ENCODE results near the gene FNIP1. TPM values are rescaled to one million over a fixed set of nuclear protein-coding genes. Genes with fewer than 3 reads are reported as not detected.
"Not testable (repeated sequence)": the region's sequence is repeated elsewhere in the genome, so short reads cannot be mapped to it uniquely, and the experiment has no call there.

FNIP1 gene
- total RNA-seq, 1 donor from 2014 or later = 35.2 TPM

GRCh38 chr5:131605086-131605485 is 191.7 kb downstream of the FNIP1 start:
- no peaks in the 10 kb centered on the region for H3K36me3 ChIP-seq (ENCODE audit: control insufficient read depth, insufficient read depth, low read length)

GRCh38 chr5:131595088-131596033 is 201.5 kb downstream of the FNIP1 start:
- no peaks in the 10 kb centered on the region for H3K27me3 ChIP-seq (ENCODE audit: control insufficient read depth, insufficient read depth, low read length)

More at GRCh38 chr5:131605086-131605485, 191.7 kb downstream of the FNIP1 start:
- TF ChIP-seq CTCF (IDR thresholded peaks at IDR 0.05; ENCODE audit: insufficient read depth, low read length, poor library complexity, severe bottlenecking) = no peak
- H3K4me3 ChIP-seq (ENCODE audit: low read depth, low read length) = no peak overlapping the region
- H3K27me3 ChIP-seq (ENCODE audit: control insufficient read depth, insufficient read depth, low read length) = no peaks in the 10 kb centered on the region
- DNase-seq (ENCODE audit: low read depth) = no peak

GRCh38 chr5:131593921-131594320 is 202.9 kb downstream of the FNIP1 start:
- H3K36me3 ChIP-seq (ENCODE audit: control insufficient read depth, insufficient read depth, low read length) = no peaks in the 10 kb centered on the region
- H3K4me3 ChIP-seq (ENCODE audit: low read depth, low read length) = no peak overlapping the region
- TF ChIP-seq CTCF (IDR thresholded peaks at IDR 0.05; ENCODE audit: insufficient read depth, low read length, poor library complexity, severe bottlenecking) = no peak
- H3K27me3 ChIP-seq (ENCODE audit: control insufficient read depth, insufficient read depth, low read length) = no peaks in the 10 kb centered on the region
- DNase-seq (ENCODE audit: low read depth) = no peak

More at GRCh38 chr5:131595088-131596033, 201.5 kb downstream of the FNIP1 start:
- H3K36me3 ChIP-seq (ENCODE audit: control insufficient read depth, insufficient read depth, low read length) = no peaks in the 10 kb centered on the region
- no peak for TF ChIP-seq CTCF (IDR thresholded peaks at IDR 0.05; ENCODE audit: insufficient read depth, low read length, poor library complexity, severe bottlenecking)
- no peak overlapping the region for H3K4me3 ChIP-seq (ENCODE audit: low read depth, low read length)
- DNase-seq (ENCODE audit: low read depth) = no peak

GRCh38 chr5:131593436-131593835 is 203.4 kb downstream of the FNIP1 start:
- not testable (repeated sequence) for H3K4me3 ChIP-seq (ENCODE audit: low read depth, low read length); H3K36me3 ChIP-seq (ENCODE audit: control insufficient read depth, insufficient read depth, low read length); DNase-seq (ENCODE audit: low read depth); H3K27me3 ChIP-seq (ENCODE audit: control insufficient read depth, insufficient read depth, low read length)

Other genes with a start within 250 kb of the FNIP1 start
- 10.0 TPM in 2 replicates for gene RAPGEF6, start 161.8 kb downstream of the FNIP1 start, total RNA-seq
- not detected in 2 replicates for gene MEIKIN, start 148.6 kb upstream of the FNIP1 start, total RNA-seq
- gene ACSL6, start 214.6 kb upstream of the FNIP1 start, total RNA-seq = under 0.01 and 1.0 TPM in 2 replicates

All from kidney epithelial cell (primary cell).